GM12801 (cell line): ENCODE results near the gene NSMCE3.

Experiments used
- CTCF ChIP-seq: IDR thresholded peaks from one replicate; pipeline ENCODE4 v1.5.1; 2011; ENCODE audit warnings: control low read depth; ENCODE audit not compliant: insufficient read length; ENCODE audit errors: extremely low read depth

NSMCE3 gene

GRCh38 chr15:29259233-29259632, 10.4 kb downstream of the NSMCE3 start:
- TF ChIP-seq CTCF, result no peak

GRCh38 chr15:29252234-29252633, 17.4 kb downstream of the NSMCE3 start:
- TF ChIP-seq CTCF, result no peak

GRCh38 chr15:29244544-29244943, 25.1 kb downstream of the NSMCE3 start:
- no peak for TF ChIP-seq CTCF

GRCh38 chr15:29244123-29244522, 25.5 kb downstream of the NSMCE3 start:
- TF ChIP-seq CTCF, result no peak

- no peak for TF ChIP-seq CTCF
These were observed 27.0 kb downstream of the NSMCE3 start for GRCh38 chr15:29242456-29243242.

GRCh38 chr15:29241207-29241606, 28.4 kb downstream of the NSMCE3 start:
- TF ChIP-seq CTCF, result no peak

GRCh38 chr15:29239395-29239794, 30.2 kb downstream of the NSMCE3 start:
- no peak for TF ChIP-seq CTCF
